HFFc6 (cell line): Measurements from ENCODE around the gene CCDC57. TPM values are rescaled to one million over a fixed set of nuclear protein-coding genes. Genes with fewer than 3 reads are reported as not detected.

Source experiments
- DNase-seq: peaks from one replicate; pipeline ENCODE4 v3.0.0-alpha.2; 2018
- H3K27ac Mint-ChIP-seq: 2 replicates; pipeline ENCODE4 v1.8.0; 2020; ENCODE audit warnings: mild to moderate bottlenecking, mixed read lengths
- H3K27me3 Mint-ChIP-seq: 2 replicates; pipeline ENCODE4 v1.8.0; 2021; ENCODE audit warnings: mild to moderate bottlenecking, moderate library complexity, mixed read lengths; ENCODE audit not compliant: insufficient read depth
- H3K36me3 Mint-ChIP-seq: 2 replicates; pipeline ENCODE4 v1.8.0; 2021; ENCODE audit warnings: low read depth, mixed read lengths
- H3K4me1 Mint-ChIP-seq: 2 replicates; pipeline ENCODE4 v1.8.0; 2020; ENCODE audit warnings: low read depth, mixed read lengths
- H3K4me3 Mint-ChIP-seq: 2 replicates; pipeline ENCODE4 v1.8.0; 2020; ENCODE audit warnings: mild to moderate bottlenecking, moderate library complexity, mixed read lengths
- H3K9me3 Mint-ChIP-seq: 2 replicates; pipeline ENCODE4 v1.8.0; 2020; ENCODE audit warnings: mild to moderate bottlenecking, mixed read lengths
- total RNA-seq, 6 experiments: library from RNA; stranded (reverse); fragmentation: NEBNext Ultra II Directional; extraction: Animal tissue kit (Norgen Biotek cat#: 25700); gene quantifications; 2 replicates in 1 of 6; 3 replicates in 5 of 6; pipeline ENCODE4 v1.2.3, GENCODE V29; 2021
- TF ChIP-seq, protein P1 (sequence below): fragments of 200-600 bp; sonication (generic); IDR thresholded peaks from 2 replicates; pipeline ENCODE4 v1.5.0; 2021; ENCODE audit warnings: antibody characterized with exemption, mild to moderate bottlenecking

Gene CCDC57
- total RNA-seq, 6 experiments from 2014 or later = 12.8 to 15.6 (median 13.6) TPM

DNA sequence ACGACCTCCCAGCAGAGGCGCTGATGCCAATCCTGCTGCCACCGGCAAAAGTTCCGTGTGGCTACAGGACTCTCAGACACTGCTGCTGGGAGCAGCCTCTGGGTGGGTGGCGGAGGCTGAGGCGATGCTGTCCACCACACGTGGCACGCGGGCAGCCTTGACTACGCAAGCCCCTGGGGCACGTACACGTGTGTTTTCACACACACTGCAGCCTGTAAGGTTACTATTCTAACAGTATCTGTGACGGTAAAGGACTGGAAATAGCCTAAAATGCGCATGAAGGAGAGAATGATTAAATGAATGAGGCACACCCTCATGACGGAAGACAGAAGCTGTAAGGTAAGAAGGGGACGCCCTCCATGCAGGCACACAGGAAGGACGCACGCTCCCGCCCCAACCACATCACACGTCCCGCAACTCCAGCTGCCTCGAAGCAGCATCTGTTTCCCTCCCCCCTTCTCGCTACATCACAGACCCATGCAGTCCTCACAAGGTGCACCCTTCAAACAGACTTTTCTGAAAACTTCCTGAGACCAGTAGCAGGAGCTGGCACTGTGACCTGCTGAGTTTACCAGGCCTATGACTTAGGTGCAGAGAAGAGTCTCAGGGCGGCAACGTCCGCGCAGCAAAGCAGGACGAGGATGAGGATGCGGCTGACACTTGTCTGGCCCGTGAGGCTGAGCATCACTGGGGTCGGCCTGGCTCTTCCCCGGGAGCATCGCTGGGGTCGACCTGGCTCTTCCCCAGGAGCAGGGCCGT, 85.9 kb downstream of the CCDC57 start:
- no peak overlapping the region for H3K27ac Mint-ChIP-seq
- no peaks in the 10 kb centered on the region for H3K4me1 Mint-ChIP-seq
- H3K27me3 Mint-ChIP-seq = peaks cover 2% of the 10 kb centered on the region; the same call in 1 of the 2 replicates
- TF ChIP-seq, protein P1, sequence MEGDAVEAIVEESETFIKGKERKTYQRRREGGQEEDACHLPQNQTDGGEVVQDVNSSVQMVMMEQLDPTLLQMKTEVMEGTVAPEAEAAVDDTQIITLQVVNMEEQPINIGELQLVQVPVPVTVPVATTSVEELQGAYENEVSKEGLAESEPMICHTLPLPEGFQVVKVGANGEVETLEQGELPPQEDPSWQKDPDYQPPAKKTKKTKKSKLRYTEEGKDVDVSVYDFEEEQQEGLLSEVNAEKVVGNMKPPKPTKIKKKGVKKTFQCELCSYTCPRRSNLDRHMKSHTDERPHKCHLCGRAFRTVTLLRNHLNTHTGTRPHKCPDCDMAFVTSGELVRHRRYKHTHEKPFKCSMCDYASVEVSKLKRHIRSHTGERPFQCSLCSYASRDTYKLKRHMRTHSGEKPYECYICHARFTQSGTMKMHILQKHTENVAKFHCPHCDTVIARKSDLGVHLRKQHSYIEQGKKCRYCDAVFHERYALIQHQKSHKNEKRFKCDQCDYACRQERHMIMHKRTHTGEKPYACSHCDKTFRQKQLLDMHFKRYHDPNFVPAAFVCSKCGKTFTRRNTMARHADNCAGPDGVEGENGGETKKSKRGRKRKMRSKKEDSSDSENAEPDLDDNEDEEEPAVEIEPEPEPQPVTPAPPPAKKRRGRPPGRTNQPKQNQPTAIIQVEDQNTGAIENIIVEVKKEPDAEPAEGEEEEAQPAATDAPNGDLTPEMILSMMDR = no peak
- no peak for DNase-seq
- H3K9me3 Mint-ChIP-seq = no peaks in the 10 kb centered on the region
- H3K4me3 Mint-ChIP-seq = no peak overlapping the region
- peaks cover 14% of the 10 kb centered on the region; the same call in 1 of the 2 replicates for H3K36me3 Mint-ChIP-seq

DNA sequence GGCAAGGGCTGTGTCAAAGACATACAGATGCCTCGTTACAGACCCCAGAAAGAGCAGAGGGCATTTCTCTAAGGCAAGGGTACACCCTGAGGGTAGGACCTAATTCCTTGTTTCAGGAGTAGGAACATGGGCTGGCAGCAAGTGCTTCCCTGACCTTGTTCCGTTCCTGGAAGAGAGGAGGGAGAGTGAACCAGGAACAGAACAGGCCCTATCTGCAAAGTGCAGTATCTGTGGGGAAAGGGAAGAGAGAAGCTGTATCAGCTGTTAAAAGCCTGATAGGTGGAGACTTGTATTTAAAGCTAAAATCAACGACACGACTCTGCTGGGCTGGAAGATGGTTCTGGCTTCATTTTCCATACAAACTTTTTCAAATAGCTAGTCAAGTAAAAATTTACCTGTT, 88.5 kb downstream of the CCDC57 start:
- Mint-ChIP-seq H3K27ac (no peak overlapping the region), H3K4me1 (peaks cover 13% of the 10 kb centered on the region), H3K36me3 (peaks cover 14% of the 10 kb centered on the region; the same call in 1 of the 2 replicates), H3K27me3 (peaks cover 2% of the 10 kb centered on the region; the same call in 1 of the 2 replicates), H3K9me3 (no peaks in the 10 kb centered on the region), H3K4me3 (no peak overlapping the region)
- TF ChIP-seq, protein P1 = no peak
- DNase-seq = no peak

- Mint-ChIP-seq H3K4me3 (no peak overlapping the region), H3K9me3 (no peaks in the 10 kb centered on the region), H3K4me1 (peaks cover 13% of the 10 kb centered on the region), H3K36me3 (peaks cover 14% of the 10 kb centered on the region; the same call in 1 of the 2 replicates), H3K27ac (no peak overlapping the region), H3K27me3 (peaks cover 3% of the 10 kb centered on the region; the same call in 1 of the 2 replicates)
- TF ChIP-seq, protein P1 = no peak
- DNase-seq = no peak
These were observed 90.7 kb downstream of the CCDC57 start for GRCh38 chr17:82121660-82122629.

GRCh38 chr17:82121246-82121645, 91.4 kb downstream of the CCDC57 start:
- Mint-ChIP-seq H3K27me3 (peaks cover 3% of the 10 kb centered on the region; the same call in 1 of the 2 replicates), H3K4me1 (peaks cover 13% of the 10 kb centered on the region), H3K9me3 (no peaks in the 10 kb centered on the region), H3K27ac (no peak overlapping the region), H3K36me3 (peaks cover 8% of the 10 kb centered on the region; the same call in 1 of the 2 replicates), H3K4me3 (no peak overlapping the region)
- DNase-seq = no peak
- TF ChIP-seq, protein P1 = no peak

GRCh38 chr17:82120148-82120547, 92.5 kb downstream of the CCDC57 start:
- Mint-ChIP-seq H3K36me3 (peaks cover 8% of the 10 kb centered on the region; the same call in 1 of the 2 replicates), H3K27me3 (peaks cover 3% of the 10 kb centered on the region; the same call in 1 of the 2 replicates), H3K4me3 (peak overlapping the region; percentile 66), H3K27ac (peak overlapping the region; percentile 91), H3K9me3 (no peaks in the 10 kb centered on the region), H3K4me1 (peaks cover 13% of the 10 kb centered on the region)
- TF ChIP-seq, protein P1 = no peak
- DNase-seq = peak; percentile 83
